ENCODE data around the gene HUNK. TPM values are rescaled to one million over a fixed set of nuclear protein-coding genes. Genes with fewer than 3 reads are reported as not detected.

The HUNK gene
- total RNA-seq, 1 donor from 2014 or later = 0.51 TPM

- no peak for ATAC-seq (ENCODE audit: low read depth)
- CTCF ChIA-PET = no interaction called here
Observed at GRCh38 chr21:31930001-31930400, 57.2 kb downstream of the HUNK start.

DNA sequence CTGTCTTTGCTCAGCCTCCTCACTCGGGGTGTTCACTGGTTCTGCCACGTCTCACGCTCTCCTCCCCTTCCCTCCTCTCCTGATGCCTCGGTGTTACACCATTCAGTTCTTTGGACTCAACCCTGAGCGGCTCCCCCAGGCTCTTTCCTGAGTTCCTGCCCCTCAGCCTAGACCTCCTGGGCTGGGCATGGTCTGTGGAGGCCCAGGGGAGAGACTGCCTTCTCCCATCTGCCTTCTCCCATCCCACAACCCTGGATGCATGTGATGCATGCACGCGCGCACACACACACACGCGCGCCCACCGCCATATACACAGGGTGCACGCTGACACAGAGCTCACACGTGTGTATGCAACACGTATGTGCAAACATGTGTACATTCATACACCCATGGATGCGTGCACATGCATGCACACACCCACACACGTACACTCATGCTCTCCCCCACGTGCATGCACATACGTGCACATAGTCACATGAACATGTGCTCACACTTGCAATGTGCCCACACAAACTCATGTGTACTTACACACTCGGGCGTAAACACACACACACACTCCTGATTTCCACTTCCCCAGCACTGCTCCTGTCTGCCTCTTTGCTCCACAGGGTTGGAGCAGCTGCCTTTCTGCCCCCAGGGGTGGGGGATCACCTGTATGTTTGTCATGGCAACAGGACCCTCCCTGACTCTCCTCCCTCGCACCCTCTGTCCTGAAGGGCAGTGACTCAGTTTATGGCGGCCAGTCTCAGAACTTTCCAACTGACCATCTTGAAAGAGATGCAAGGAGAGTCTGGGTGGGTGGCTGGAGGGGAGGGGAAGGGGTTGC lies 59.0 kb downstream of the HUNK start:
- ChIA-PET CTCF (no interaction called here), POLR2A (no interaction called here)
- H3K4me1 Mint-ChIP-seq = no peaks in the 10 kb centered on the region
- no peaks in the 10 kb centered on the region for H3K9me3 Mint-ChIP-seq
- DNase-seq (no peak), ATAC-seq (ENCODE audit: low read depth) (no peak)
- no peaks in the 10 kb centered on the region for H3K36me3 Mint-ChIP-seq (ENCODE audit: low read depth)
- TF ChIP-seq, protein P1, sequence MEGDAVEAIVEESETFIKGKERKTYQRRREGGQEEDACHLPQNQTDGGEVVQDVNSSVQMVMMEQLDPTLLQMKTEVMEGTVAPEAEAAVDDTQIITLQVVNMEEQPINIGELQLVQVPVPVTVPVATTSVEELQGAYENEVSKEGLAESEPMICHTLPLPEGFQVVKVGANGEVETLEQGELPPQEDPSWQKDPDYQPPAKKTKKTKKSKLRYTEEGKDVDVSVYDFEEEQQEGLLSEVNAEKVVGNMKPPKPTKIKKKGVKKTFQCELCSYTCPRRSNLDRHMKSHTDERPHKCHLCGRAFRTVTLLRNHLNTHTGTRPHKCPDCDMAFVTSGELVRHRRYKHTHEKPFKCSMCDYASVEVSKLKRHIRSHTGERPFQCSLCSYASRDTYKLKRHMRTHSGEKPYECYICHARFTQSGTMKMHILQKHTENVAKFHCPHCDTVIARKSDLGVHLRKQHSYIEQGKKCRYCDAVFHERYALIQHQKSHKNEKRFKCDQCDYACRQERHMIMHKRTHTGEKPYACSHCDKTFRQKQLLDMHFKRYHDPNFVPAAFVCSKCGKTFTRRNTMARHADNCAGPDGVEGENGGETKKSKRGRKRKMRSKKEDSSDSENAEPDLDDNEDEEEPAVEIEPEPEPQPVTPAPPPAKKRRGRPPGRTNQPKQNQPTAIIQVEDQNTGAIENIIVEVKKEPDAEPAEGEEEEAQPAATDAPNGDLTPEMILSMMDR (IDR thresholded peaks at IDR 0.05) = no peak
- H3K4me3 Mint-ChIP-seq = no peak overlapping the region
- H3K27me3 Mint-ChIP-seq = peaks cover 20% of the 10 kb centered on the region
- H3K27ac Mint-ChIP-seq = no peak overlapping the region
- intact Hi-C loops (cut with micrococcal nuclease) = no loop called here

More at GRCh38 chr21:31930001-31930400, 57.2 kb downstream of the HUNK start:
- H3K4me3 Mint-ChIP-seq = no peak overlapping the region
- POLR2A ChIA-PET = no interaction called here
- H3K4me1 Mint-ChIP-seq = no peaks in the 10 kb centered on the region
- intact Hi-C loops (cut with micrococcal nuclease) = no loop called here
- TF ChIP-seq, protein P1 (IDR thresholded peaks at IDR 0.05) = no peak
- no peaks in the 10 kb centered on the region for H3K36me3 Mint-ChIP-seq (ENCODE audit: low read depth)
- H3K27ac Mint-ChIP-seq = no peak overlapping the region
- H3K9me3 Mint-ChIP-seq = peaks cover 4% of the 10 kb centered on the region
- peaks cover 20% of the 10 kb centered on the region for H3K27me3 Mint-ChIP-seq
- no peak for DNase-seq

DNA sequence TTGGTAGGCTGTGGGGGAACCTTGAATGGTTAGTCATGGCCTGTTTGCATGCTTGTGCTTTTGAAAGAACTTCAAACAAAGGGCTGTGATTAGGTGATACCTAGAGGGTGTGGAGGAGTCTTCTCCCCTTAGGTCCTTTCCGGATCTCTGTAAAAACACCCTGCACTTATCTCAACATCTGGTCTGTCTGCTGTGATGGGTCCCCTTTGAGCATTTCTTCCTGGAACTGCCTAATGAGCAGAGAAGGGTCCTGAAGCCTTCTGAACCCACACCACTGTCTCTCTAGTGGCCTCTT lies 59.6 kb downstream of the HUNK start:
- Mint-ChIP-seq H3K9me3 (no peaks in the 10 kb centered on the region), H3K4me3 (no peak overlapping the region), H3K27ac (no peak overlapping the region), H3K4me1 (no peaks in the 10 kb centered on the region), H3K27me3 (peaks cover 20% of the 10 kb centered on the region), H3K36me3 (ENCODE audit: low read depth) (no peaks in the 10 kb centered on the region)
- intact Hi-C loops (cut with micrococcal nuclease) = no loop called here
- POLR2A ChIA-PET = no interaction called here
- DNase-seq (no peak), ATAC-seq (ENCODE audit: low read depth) (no peak)
- CTCF ChIA-PET = no interaction called here
- TF ChIP-seq, protein P1 (IDR thresholded peaks at IDR 0.05) = no peak

DNA sequence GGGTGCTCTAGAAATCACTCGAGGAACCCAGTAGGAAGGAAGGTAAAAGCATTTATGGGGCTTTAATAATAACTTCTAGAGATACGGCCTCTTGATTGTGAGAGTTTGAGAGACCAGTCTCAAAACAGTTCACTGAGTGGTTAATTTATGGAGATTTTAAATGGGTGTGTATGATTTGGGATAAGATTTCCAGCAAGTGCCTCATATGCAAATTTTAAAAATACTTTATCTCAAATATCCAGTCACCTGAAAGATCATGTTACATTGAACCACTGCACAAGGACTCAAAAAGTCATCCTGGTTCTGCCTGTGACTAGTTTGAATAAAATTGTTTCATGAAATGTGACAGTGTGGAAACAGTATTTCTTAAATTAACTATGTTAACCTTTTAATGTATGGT lies 64.5 kb downstream of the HUNK start:
- ATAC-seq (ENCODE audit: low read depth) (no peak), DNase-seq (no peak)
- Mint-ChIP-seq H3K4me3 (no peak overlapping the region), H3K9me3 (no peaks in the 10 kb centered on the region), H3K27me3 (peaks cover 10% of the 10 kb centered on the region), H3K36me3 (ENCODE audit: low read depth) (no peaks in the 10 kb centered on the region), H3K4me1 (no peaks in the 10 kb centered on the region), H3K27ac (no peak overlapping the region)
- ChIA-PET CTCF (no interaction called here), POLR2A (no interaction called here)
- TF ChIP-seq, protein P1 (IDR thresholded peaks at IDR 0.05) = no peak
- intact Hi-C loops (cut with micrococcal nuclease) = no loop called here

- H3K36me3 Mint-ChIP-seq (ENCODE audit: low read depth) = no peaks in the 10 kb centered on the region
- no peak overlapping the region for H3K27ac Mint-ChIP-seq
- H3K4me1 Mint-ChIP-seq = no peaks in the 10 kb centered on the region
- no peaks in the 10 kb centered on the region for H3K9me3 Mint-ChIP-seq
- POLR2A ChIA-PET = no interaction called here
- ATAC-seq (ENCODE audit: low read depth) (no peak), DNase-seq (no peak)
- no peak overlapping the region for H3K4me3 Mint-ChIP-seq
- intact Hi-C loops (cut with micrococcal nuclease) = no loop called here
- CTCF ChIA-PET = no interaction called here
- H3K27me3 Mint-ChIP-seq = peaks cover 7% of the 10 kb centered on the region
- TF ChIP-seq, protein P1 (IDR thresholded peaks at IDR 0.05) = no peak
Observed at GRCh38 chr21:31938330-31939301, 65.8 kb downstream of the HUNK start.
